ENCODE results near the gene TPP2.

The TPP2 gene

GRCh38 chr13:102677122-102677521, 80.3 kb downstream of the TPP2 start:
- Histone ChIP-seq H3K27ac (no peak overlapping the region), H3K4me3 (ENCODE audit: low read depth, low read length) (no peak overlapping the region), H3K27me3 (replicated peaks) (no peaks in the 10 kb centered on the region), H3K36me3 (replicated peaks) (peaks cover 16% of the 10 kb centered on the region)
- in situ Hi-C loops (cut with HindIII; ENCODE audit: low pct_ligation_motif_present, low sequenced_read_pairs) = no loop called here
- DNase-seq = no peak
- TF ChIP-seq, protein P1, sequence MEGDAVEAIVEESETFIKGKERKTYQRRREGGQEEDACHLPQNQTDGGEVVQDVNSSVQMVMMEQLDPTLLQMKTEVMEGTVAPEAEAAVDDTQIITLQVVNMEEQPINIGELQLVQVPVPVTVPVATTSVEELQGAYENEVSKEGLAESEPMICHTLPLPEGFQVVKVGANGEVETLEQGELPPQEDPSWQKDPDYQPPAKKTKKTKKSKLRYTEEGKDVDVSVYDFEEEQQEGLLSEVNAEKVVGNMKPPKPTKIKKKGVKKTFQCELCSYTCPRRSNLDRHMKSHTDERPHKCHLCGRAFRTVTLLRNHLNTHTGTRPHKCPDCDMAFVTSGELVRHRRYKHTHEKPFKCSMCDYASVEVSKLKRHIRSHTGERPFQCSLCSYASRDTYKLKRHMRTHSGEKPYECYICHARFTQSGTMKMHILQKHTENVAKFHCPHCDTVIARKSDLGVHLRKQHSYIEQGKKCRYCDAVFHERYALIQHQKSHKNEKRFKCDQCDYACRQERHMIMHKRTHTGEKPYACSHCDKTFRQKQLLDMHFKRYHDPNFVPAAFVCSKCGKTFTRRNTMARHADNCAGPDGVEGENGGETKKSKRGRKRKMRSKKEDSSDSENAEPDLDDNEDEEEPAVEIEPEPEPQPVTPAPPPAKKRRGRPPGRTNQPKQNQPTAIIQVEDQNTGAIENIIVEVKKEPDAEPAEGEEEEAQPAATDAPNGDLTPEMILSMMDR (IDR thresholded peaks at IDR 0.05; ENCODE audit: low read depth, low read length, missing control alignments) = no peak

- Histone ChIP-seq H3K36me3 (replicated peaks) (peaks cover 9% of the 10 kb centered on the region), H3K4me3 (ENCODE audit: low read depth, low read length) (no peak overlapping the region), H3K27me3 (replicated peaks) (no peaks in the 10 kb centered on the region), H3K27ac (no peak overlapping the region)
- in situ Hi-C loops (cut with HindIII; ENCODE audit: low pct_ligation_motif_present, low sequenced_read_pairs) = no loop called here
- TF ChIP-seq, protein P1 (IDR thresholded peaks at IDR 0.05; ENCODE audit: low read depth, low read length, missing control alignments) = no peak
- no peak for DNase-seq
Observed at GRCh38 chr13:102678339-102679107, 81.7 kb downstream of the TPP2 start.

DNA sequence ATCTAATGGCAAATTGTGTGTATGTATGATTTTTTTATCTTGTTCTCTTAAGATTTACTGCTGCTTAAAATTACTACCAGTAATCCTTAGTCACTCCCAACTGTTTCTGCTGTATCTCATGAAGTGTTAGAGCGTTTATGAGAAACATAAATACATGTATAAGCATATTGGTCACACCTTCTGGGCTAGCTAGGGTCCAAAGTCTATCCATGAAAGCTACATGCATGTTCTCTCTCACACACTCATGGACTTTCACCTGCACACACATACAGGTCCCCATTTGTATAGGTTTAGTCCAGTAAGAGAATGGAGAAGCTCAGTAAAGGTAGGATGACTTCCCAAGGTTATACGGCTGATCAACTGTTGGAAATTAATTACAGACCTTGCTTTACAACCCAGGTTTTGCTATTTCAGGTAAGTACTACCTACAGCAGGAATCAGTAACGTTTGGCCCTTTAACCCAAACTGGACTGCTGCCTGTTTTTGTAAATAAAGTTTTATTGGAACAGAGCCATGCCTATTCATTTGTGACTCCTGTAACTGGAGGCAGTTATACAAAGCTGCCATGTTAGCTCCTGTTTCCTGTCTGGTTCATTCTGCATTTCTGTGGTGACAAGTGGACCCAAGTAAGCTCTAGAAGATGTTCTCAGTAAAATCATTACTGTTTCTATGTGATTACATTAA, 82.8 kb downstream of the TPP2 start:
- Histone ChIP-seq H3K36me3 (replicated peaks) (peaks cover 9% of the 10 kb centered on the region), H3K27ac (no peak overlapping the region), H3K4me3 (ENCODE audit: low read depth, low read length) (no peak overlapping the region), H3K27me3 (replicated peaks) (no peaks in the 10 kb centered on the region)
- no peak for DNase-seq
- TF ChIP-seq, protein P1 (IDR thresholded peaks at IDR 0.05; ENCODE audit: low read depth, low read length, missing control alignments) = no peak
- in situ Hi-C loops (cut with HindIII; ENCODE audit: low pct_ligation_motif_present, low sequenced_read_pairs) = no loop called here

- Histone ChIP-seq H3K27me3 (replicated peaks) (no peaks in the 10 kb centered on the region), H3K27ac (no peak overlapping the region), H3K4me3 (ENCODE audit: low read depth, low read length) (no peak overlapping the region), H3K36me3 (replicated peaks) (peaks cover 8% of the 10 kb centered on the region)
- TF ChIP-seq, protein P1 (IDR thresholded peaks at IDR 0.05; ENCODE audit: low read depth, low read length, missing control alignments) = no peak
- DNase-seq = no peak
- in situ Hi-C loops (cut with HindIII; ENCODE audit: low pct_ligation_motif_present, low sequenced_read_pairs) = no loop called here
Observed at GRCh38 chr13:102680133-102680717, 83.4 kb downstream of the TPP2 start.

DNA sequence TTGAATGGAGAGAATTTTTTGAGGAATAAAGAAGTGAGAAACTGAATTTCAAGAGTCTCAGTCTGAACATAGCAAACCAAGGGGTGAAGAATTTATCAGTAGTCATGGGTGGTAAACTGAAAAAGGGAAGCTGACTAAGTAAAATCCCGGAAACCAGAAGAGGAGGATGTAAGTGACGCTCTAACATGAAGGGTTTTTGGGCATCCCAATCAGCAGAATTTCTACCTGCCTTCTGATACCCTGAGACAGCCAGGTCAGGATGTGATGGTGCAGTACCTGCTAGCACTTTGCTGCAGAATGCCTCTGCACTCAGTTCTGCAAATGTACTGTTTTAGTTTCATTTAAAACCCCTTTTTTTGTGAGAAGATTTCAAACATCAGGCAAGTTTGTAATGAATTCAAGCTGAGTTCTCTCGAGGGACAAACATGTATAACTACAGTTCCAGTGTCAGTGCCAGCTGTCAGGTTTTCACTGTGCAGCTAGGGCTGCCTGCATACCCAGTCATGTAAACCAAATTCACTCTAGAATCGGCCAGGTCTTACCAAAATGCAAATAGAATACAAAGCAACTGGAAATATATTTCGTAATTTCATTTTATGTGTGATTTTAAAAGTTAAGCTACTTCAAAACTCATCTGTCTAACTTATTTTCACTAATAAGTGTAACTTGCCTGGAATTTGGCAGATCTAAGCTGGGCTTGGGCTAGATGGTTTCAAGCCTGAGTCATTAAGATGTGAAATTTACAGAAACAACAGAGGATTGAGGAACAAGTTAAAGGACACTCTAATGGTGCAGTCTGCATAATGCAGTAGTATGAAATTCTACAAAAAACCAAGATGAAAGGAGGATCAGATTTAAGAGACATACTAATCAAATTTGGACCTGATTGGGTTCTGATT, 84.3 kb downstream of the TPP2 start:
- no peaks in the 10 kb centered on the region for H3K27me3 ChIP-seq (replicated peaks)
- no peak overlapping the region for H3K4me3 ChIP-seq (ENCODE audit: low read depth, low read length)
- TF ChIP-seq, protein P1 (IDR thresholded peaks at IDR 0.05; ENCODE audit: low read depth, low read length, missing control alignments) = no peak
- peaks cover 8% of the 10 kb centered on the region for H3K36me3 ChIP-seq (replicated peaks)
- no peak overlapping the region for H3K27ac ChIP-seq
- DNase-seq = no peak
- in situ Hi-C loops (cut with HindIII; ENCODE audit: low pct_ligation_motif_present, low sequenced_read_pairs) = no loop called here
